Mucosa of gallbladder (tissue), 1 donor: ENCODE results near the gene PLEKHA8. TPM values are rescaled to one million over a fixed set of nuclear protein-coding genes. Genes with fewer than 3 reads are reported as not detected.

Source experiments
- DNase-seq: peaks from one replicate; pipeline ENCODE4 v3.0.0-alpha.2; 2020; ENCODE audit warnings: low spot score
- total RNA-seq: library from RNA; stranded (reverse); gene quantifications from one replicate; pipeline ENCODE4 v1.2.1, GENCODE V29; 2021
- donor health status: DM: no; HTN: no; CAD: no.

PLEKHA8 gene
- total RNA-seq, 1 donor from 2014 or later = 11.9 TPM

DNA sequence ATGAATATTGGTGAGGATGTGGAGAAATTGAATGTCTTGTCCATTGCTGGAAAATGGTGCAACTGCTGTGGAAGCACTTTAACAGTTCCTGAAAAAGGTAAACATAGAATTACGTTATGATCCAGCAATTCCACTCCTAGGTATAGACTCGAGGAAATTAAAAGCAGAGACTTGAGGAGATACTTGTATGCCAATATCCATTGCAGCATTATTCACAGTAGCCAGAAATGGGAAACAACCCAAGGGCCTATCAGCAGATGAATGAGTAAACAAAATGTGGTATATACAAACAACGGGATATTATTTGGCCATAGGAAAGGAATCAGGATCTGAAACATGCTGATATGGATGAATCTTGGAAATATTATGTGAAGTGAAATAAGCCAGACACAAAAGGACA, 74.1 kb downstream of the PLEKHA8 start:
- no peak for DNase-seq

DNA sequence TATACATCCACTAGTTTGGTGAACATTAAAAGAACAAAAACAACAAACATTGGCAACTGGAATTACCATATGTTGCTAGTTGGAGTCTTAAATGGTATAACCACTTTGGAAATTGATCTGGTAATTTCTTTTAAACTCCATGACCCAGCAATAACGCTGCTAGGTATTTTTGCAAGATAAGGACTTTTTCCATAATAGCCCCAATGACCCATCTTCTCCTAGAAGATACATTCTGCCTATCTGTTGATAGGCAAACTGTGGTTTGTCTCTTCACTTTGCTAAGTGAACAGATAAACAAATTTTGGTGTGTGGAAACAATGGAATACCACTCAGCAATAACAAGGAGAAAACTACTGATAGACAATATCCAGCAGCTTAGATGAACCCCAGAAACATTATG, 75.9 kb downstream of the PLEKHA8 start:
- DNase-seq = no peak

DNA sequence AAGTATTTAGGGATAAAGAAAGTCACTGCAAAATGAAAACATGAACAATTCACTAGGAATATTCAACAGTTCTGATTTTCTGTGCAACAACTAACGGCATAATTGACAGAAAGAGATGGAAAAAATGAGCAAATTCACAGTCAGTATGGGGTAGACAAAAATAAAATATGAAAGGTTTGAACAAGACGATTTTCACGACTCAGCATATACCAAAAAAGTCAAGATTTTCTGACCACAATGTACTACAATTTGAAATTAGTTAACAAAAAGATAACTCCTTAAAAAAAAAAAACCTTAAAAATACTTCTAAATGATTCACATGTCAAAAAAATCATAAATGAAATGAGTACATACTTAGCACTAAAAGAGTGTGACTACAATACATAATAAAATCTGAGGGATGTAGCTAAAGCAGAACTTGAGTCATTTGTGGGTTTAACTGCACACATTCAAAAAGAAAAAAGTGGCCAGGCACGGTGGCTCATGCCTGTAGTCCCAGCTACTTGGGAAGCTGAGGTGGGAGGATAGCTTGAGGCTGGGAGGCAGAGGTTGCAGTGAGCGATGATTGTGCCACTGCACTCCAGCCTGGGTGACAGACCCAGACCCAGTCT, 84.0 kb downstream of the PLEKHA8 start:
- DNase-seq = no peak

DNA sequence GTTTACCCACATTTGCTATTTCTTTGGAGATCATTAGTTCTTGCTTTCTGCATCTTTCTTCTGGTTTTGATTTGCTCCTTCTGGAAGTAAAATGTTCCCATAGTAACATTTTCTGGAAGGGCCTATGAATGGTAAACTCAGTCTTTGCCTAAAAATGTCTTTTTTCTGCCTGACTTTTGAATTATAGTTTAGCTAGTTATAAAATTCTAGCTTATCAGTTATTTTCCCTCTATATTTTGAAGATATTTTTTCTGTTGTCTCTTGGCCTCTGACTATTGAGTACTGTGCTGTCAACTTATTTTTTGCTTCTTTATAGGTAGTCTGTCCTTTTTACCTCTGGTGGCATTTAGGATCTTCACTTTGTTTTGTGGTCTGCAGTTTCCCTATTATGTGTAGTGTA, 84.9 kb downstream of the PLEKHA8 start:
- DNase-seq = no peak

DNA sequence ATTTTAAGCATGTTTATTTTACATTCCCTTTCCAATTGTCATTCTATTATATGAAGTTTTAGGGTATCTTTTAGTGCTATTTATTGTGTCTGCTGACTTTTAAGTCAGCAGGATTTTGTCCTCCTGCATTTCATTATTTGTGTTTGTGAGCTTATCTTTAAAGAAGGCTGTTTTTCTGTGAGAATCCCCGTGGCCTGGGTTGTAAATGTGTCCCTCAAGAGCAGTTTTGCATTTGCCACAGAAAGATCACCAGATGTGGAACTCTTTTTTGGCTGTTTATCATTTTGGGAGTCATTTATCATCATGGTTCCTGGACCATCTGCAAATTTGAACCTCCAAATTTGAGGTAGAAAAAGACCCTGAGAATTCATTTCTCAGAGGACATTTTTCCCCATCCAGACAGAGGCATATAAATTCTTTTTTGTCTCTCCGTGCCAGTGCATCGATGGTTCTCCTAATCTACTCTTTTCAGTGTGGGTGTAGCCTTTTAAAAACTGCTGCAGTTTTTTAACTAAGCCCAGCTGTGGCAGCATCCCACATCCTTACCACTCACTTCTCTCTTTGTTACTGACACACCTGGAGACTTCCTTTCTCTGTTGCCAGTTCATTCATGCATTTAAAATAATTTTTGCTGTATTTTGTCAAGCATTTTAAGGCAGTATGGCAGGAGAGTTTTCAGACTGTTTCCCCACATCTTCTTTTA, 86.5 kb downstream of the PLEKHA8 start:
- no peak for DNase-seq

DNA sequence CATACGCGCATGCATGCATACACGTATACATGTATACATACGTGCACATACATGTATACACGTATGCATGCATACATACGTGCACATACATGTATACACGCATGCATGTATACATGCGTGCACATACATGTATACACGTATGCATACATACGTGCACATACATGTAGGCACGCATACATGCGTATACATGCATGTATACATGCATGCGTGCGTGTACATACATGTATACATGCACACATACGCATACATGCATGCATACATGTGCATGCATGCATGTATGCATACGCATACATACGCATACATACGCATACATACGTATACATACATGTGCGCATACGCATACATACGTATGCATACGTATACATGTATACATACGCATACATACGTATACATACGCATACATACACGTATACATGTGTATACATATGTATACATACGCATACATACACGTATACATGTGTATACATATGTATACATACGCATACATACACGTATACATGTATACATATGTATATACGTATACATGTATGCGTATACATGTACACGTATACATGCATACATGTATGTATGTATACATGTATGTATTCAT, 87.6 kb downstream of the PLEKHA8 start:
- DNase-seq = no peak

DNA sequence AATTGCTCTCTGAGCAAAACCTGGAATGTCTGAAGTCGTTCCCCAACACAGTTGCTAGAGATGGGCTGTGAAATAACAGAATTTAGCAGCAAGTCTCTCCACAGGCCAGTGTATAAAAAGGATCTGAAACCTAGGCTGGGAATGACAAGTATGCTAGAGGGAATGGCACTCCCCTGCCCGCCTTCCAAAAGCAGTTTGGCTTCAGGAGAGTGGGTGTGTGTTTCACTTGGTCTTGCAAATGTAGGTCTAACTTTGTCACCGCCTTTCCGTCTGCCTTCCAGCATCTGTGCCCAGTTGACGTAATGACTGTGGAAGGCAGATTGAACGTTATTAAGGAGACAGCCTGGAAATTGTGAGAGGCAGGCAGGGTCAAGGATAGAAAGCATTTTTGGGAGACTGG, 88.6 kb downstream of the PLEKHA8 start:
- DNase-seq = peak; percentile 16

DNA sequence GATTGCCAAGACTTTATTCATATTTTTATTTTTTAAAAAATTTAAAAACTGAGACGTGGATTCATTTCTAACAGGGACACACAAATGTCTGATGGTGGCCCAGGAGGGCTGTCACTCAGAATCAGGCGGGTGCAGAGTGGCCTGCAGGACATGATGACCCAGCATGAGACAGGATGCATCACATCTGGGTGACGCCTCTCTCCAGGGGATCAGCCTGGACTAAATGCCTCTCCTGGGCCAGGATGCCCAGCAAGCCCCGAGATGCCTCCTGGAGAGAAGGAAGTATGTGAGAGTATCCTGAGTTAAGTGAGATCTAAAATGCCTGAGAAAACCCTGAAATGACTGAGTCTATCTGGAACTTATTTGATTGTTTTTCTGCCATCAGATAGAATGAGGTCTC, 89.7 kb downstream of the PLEKHA8 start:
- DNase-seq = no peak

DNA sequence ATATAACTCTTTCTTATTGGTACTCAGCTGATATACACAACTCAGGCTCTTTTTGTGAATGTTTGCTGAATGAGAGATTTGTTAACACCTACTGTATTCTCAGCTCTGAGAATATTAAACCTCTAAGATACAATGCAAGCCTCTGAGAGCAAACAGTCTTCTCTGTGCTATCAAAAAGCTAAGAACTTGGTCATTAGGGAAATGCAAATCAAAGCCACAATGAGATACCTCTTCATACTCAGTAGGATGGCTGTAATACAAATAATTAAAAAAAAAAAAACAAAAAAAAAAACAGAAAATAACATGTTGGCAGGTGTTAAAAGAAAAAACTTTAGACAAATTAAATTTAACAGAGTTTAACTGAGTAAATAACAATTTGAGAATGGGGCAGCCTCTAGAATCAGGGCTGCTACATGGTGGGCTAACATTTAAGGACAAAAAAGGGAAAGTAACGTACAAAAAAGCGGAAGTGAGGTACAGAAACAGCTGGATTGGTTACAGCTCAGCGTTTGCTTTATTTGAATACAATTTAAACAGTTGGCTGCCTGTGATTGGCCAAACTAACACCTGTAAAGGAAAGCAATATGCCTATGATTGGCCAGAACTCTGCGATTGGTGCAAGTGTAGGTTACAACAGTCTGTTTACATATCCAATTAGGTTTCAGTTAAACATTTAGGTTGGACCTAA, 91.8 kb downstream of the PLEKHA8 start:
- no peak for DNase-seq

DNA sequence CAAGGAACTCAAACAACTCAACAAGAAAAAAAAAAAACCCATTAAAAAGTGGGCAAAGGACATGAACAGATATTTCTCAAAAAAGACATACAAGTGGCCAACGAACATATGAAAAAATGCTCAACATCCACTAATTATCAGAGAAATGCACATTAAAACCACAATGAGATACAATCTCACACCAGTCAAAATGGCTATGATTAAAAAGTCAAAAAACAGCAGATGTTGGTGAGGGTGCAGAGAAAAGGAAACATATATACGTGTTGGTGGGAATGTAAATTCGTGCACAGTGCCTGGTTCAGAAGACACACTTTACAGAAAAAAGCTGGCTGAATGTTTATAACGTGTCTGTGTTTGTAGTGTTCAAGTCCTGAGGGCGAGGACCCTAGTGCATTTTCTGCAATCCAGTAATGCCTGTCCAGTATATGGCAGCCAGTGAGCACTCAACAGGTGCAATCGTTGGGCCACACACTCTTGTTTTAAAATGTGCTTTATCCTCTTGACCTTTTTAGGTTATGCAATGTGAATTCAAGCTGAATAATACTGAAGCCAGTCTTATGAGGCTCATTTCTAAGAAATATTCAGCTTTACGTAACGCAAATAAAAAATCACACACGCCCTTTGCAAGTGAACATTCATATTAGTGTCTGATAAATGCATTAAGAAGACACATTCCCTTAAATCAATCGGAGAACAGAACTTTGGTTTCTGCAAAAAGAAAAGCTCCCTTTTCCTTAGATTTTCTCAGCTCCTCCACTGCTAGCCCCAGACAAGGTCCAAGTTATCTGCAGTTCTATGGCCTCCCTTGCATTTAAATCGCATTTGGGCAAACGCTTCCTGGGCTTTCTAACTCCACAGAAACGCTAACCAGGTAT, 105.8 kb downstream of the PLEKHA8 start:
- no peak for DNase-seq

DNA sequence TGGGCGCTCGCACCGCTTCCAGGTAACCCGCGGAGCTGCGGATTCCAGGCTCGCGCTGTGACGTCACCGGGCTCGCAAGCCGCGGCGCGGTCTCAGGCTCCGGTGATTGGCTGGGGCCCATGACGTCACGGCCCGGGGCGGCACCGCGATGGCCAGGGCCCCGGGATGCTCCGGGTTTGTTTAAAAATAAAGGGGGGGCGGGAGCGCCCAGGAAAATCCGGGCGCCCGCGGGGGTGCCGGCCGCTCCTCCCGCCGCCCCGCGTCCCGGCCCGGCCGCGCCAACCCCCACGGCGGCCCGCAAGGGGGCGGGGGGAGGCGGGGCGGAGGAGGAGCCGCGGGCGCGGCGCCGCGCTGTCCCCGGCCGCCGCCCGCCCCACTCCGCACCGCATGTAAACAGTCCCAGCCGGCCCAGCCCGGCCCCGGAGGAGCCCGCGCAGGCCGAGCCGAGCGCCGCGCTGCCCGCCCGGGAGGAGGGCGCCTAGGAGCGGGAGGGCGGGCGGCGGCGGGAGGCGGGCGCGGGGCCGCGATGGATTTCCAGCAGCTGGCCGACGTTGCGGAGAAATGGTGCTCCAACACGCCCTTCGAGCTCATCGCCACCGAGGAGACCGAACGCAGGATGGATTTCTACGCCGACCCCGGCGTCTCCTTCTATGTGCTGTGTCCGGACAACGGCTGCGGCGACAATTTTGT, 106.5 kb downstream of the PLEKHA8 start, which contains the start of gene MTURN:
TSS of gene MTURN (plus strand) at position 376 of the 690 bp plus-strand sequence. CDS start at position 527, 151 bp downstream.
- peak; percentile 89 for DNase-seq

DNA sequence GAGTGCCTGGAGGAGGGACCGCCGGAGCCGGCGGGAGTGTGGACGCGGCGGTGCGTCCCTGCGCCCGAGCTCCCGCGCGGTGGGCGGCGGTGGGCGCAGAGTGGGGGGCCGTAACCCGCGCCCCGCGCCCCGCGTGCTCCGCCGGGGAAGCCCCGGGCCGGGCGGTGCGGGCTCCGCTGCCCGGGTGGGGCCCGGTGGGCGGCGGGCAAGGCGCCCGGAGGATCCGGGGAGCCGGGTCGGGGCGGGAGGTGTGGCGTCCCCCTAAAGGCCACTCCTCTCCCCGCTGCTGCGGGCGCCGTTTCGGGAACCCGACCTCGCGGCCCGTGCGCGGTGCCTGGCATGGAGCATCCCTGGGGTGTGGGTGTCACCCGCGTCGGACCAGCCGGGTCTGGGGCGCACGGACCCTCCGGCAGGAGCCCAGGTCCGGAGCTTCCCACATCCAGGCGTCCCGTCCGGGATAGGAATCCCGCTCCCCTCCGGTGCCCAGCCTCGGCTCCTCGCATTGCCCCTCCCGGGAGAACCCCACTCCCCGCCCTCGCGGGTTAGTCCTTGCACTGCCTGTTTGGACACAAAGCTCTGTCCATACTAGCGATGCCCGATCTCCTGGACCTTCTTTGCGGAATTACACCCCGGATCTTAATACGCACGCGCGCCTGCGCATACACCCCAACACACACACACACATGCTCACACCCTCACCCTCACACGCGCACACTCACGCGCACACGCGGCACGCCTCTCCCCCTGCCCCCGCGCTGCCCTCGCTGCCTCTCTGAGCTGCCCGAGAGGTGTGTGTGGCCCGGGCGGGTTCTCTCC, 107.3 kb downstream of the PLEKHA8 start:
- DNase-seq = peak; percentile 72

DNA sequence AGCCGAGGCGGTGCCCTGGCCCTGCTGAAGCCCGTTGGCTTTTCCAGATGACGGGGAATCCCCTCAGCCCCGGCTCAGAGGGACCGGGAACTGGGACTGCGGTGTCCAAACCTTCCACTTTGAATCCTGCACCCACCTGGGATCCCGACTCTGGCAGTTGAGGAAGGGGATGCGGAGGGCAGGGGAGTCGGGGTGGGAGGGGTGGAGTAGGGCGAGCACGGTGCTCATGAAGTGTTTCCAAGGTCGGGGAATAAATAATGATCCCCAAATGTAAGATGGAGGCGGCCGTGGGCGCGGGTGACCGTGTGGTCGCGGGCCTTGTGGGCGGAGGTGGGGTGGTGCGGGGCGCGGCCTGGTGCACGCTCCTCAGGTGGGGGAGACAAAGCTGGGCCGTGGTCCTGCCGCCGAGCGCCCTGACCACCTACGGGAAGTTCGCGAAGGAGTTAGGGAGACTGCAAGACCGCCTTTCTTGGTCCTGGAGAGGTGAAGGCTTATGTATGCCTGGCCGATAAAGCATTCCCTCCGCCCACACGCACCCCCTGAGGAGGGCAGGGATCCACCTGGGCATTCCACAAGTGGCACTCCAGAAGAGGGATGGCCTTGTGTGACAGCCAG, 108.0 kb downstream of the PLEKHA8 start:
- DNase-seq = no peak

DNA sequence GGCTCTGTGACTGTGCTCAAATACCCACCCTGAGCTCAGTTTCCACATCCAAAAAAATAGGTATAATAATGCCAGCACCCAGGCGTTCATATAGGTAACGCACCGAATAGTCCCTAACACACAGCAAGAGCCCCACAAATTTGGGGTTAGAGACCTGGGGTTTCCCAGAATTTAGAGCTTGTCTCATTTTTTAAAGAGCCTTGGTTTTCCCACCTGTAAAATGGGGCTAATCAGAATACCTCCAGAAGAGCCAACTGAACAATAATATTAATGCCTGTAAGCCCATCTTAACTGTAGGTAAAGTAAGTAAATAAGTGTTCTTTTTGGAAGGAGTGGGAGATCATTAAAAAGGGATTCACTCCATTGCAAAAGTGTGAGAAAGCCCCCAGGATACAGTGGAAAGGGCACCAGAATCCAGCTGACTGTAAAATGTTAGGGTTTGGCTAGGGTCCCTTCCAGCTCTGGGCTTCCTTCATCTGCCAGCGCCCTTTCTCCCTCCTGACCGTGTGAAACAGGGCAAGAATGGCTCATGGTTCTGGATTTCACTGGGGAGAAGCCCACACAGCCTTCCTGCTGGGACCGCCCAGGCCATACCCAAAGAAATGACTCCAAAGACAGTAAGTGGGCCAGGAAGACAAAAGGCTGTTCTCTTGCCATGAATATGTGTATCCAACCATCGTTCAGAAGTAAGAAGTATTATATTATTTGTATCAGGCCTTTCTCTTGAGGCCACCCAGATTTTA, 108.7 kb downstream of the PLEKHA8 start:
- no peak for DNase-seq

DNA sequence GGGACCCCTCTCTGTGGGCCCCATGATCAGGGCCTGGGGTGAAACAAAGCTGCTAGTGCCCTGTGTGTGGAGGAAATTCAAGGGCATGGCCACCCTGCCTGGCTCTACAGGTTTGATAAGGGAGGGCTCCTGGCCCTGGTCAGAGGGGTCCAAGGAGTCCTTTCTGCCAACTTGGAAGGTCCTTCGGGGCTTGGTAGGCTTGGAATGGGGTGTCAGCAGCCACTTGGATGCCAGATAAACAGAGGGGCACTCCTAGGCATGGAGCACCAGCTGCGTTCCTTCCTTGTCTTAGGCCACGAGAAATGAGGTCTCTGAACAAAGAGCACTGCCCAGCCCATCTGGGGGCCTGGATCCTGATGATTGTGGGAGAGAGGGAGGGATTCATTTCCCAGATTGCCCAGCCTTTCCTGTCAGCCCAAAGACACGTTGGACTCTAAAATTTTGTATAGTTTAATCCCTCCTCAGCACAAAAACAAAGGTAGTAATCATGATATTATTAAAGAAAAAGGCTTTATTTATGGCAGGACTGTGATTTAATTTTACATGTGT, 111.7 kb downstream of the PLEKHA8 start:
- DNase-seq = no peak

DNA sequence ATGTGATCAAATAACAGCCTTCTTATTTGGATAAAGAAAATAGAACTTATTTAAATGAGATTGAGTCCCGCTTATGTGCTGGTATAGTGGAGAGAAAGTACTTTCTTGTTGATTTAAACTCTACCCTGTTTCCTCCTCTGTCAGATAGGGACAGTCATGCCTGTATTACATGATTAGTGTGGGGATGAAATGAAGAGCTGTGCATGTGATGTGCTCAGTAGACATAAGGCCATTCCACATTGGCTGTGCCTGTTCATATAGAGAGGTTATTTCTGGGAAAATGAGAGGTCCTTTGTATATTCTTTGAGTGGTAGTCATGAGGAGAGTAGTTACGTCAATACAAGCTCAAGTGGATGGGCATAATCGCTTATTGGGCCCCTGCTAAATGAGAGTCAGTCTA, 112.2 kb downstream of the PLEKHA8 start:
- DNase-seq = no peak

DNA sequence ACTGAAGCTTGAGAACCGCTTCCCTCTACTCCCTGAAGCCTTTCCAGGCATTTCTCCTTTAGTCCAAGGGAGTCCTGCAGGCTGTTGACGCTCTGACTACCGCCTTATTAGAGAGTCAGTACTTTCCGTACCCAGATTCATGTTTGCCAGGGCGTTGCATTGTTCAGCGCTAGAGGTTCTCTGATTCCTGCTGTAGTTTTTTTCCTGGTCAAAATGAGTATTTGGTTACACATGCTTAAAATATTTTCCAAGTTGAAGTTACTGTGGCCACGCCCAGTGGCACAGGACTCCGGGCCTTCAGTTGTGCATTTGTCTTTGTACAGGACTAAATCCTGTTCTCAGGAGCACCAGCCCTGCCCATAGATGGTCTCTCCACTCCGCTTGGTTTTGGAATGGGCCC, 114.5 kb downstream of the PLEKHA8 start:
- no peak for DNase-seq

DNA sequence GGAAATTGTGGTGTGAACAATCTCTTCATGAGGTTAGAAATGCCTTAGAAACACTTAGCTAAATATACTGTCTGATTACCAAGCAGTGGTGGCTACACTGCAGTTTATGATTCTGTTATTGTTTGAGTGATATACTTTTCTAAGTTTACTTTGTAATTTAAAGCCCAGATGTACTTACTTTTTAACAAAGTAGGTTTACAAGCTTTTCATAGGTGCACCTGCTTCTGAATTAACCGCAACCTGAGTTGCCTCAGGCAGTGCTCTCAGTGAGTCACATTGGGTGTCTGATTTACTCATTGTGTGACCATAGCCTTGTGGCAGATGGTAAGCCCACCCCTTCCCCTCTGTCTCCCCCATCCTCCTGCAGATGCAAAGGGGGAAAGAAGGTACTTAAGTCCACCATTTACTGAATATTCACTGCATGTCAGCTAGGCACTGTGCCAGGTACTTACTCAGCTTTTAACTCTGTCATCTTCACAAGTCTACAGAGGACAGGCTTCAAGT, 115.6 kb downstream of the PLEKHA8 start:
- DNase-seq = no peak
